Endothelial cell of umbilical vein (primary cell): Measurements from ENCODE around the gene AMN1. TPM values are rescaled to one million over a fixed set of nuclear protein-coding genes. Genes with fewer than 3 reads are reported as not detected.

Source experiments
- BruUV-seq: library from RNA; stranded (reverse); fragments of 400-500 nt; replicated peaks from 2 replicates; lab custom pipeline; 2021; lab: Mats Ljungman, UMichigan
- CTCF ChIA-PET: fragments of 300-600, 350-600 bp; sonication (Branson Sonifier 250); formaldehyde crosslinking; loops from one replicate; lab custom pipeline; 2021; ENCODE audit warnings: antibody characterized with exemption, inconsistent platforms; lab: Charles Lee
- POLR2A ChIA-PET: fragments of 300-600, 350-600 bp; sonication (Branson Sonifier 250); formaldehyde crosslinking; loops from one replicate; lab custom pipeline; 2021; ENCODE audit warnings: antibody characterized with exemption, inconsistent platforms; lab: Charles Lee
- DNase-seq: peaks from one replicate; pipeline ENCODE4 v3.0.0-alpha.2; 2011; ENCODE audit warnings: low read depth, low spot score
- FAIRE-seq: peaks from 2 replicates; lab custom pipeline; 2011; peaks lifted over from hg19 to GRCh38; lab: Jason Lieb, UNC
- H2AFZ ChIP-seq: 2 replicates; pipeline ENCODE4 v1.6.0; 2012; ENCODE audit warnings: low read depth, low read length, control low read depth, inconsistent platforms
- H3K27ac ChIP-seq: 2 replicates; pipeline ENCODE4 v1.5.1; 2011; ENCODE audit warnings: low read depth, mild to moderate bottlenecking, control low read depth, low read length, moderate library complexity; ENCODE audit not compliant: insufficient read depth
- H3K27me3 ChIP-seq, 2 experiments: 2 replicates each; pipeline versions ENCODE4 v1.6.0 to v1.6.1; 2011; ENCODE audit warnings: low read length in 2 of 2, mixed read lengths in 1 of 2; ENCODE audit not compliant: control insufficient read depth in 2 of 2, insufficient read depth in 2 of 2
- H3K36me3 ChIP-seq, 2 experiments: 2 replicates in 1 of 2; 3 replicates in 1 of 2; pipeline ENCODE4 v1.5.1; 2011; ENCODE audit warnings: low read length in 2 of 2, mild to moderate bottlenecking in 1 of 2, moderate library complexity in 1 of 2; ENCODE audit not compliant: control insufficient read depth in 2 of 2, insufficient read depth in 2 of 2; ENCODE audit errors: extremely low read depth in 1 of 2
- H3K4me1 ChIP-seq: 3 replicates; pipeline ENCODE4 v1.5.1; 2011; ENCODE audit warnings: mild to moderate bottlenecking, low read length; ENCODE audit not compliant: control insufficient read depth, insufficient read depth; ENCODE audit errors: extremely low read depth
- H3K4me2 ChIP-seq: 2 replicates; pipeline ENCODE4 v1.6.1; 2011; ENCODE audit warnings: low read length, control low read depth, mixed read lengths; ENCODE audit not compliant: insufficient read depth
- H3K4me3 ChIP-seq, 3 experiments: fragments of 200-600 bp in 1 of 3; sonication (generic), shearing (Covaris generic) in 1 of 3; replicated peaks in 1 of 3; 2 replicates each; pipeline ENCODE4 v1.5.1; 2011 to 2016; ENCODE audit warnings: control low read depth in 3 of 3, low read length in 3 of 3, mild to moderate bottlenecking in 2 of 3, inconsistent platforms in 1 of 3, low read depth in 1 of 3, moderate library complexity in 1 of 3; ENCODE audit not compliant: insufficient read depth in 1 of 3
- H3K79me2 ChIP-seq: 2 replicates; pipeline ENCODE4 v1.6.0; 2012; ENCODE audit warnings: low read length, inconsistent platforms; ENCODE audit not compliant: control insufficient read depth, insufficient read depth
- H3K9ac ChIP-seq: replicated peaks from 2 replicates; pipeline ENCODE3; 2011; ENCODE audit warnings: low read length, control low read depth; ENCODE audit not compliant: insufficient read depth; ENCODE audit errors: extremely low read depth
- H3K9me1 ChIP-seq: replicated peaks from 3 replicates; pipeline ENCODE4 v1.6.0; 2011; ENCODE audit warnings: mild to moderate bottlenecking, low read length; ENCODE audit not compliant: control insufficient read depth, insufficient read depth; ENCODE audit errors: extremely low read depth
- H3K9me3 ChIP-seq: replicated peaks from 2 replicates; pipeline ENCODE4 v1.5.1; 2012; ENCODE audit warnings: low read length, inconsistent platforms; ENCODE audit not compliant: control insufficient read depth, insufficient read depth
- H4K20me1 ChIP-seq: replicated peaks from 2 replicates; pipeline ENCODE3; 2011; ENCODE audit warnings: mild to moderate bottlenecking, low read length; ENCODE audit not compliant: control insufficient read depth, insufficient read depth; ENCODE audit errors: extremely low read depth
- EZH2 ChIP-seq: IDR thresholded peaks from 2 replicates; pipeline ENCODE4 v1.6.1; 2012; ENCODE audit warnings: borderline replicate concordance, low read depth, mild to moderate bottlenecking, moderate library complexity, low read length, inconsistent platforms; ENCODE audit not compliant: severe bottlenecking
- FOS ChIP-seq: IDR thresholded peaks from 2 replicates; pipeline ENCODE4 v1.6.1; 2011; ENCODE audit warnings: mild to moderate bottlenecking, low read length, moderate library complexity, borderline replicate concordance; ENCODE audit not compliant: insufficient read depth
- GATA2 ChIP-seq: IDR thresholded peaks from 2 replicates; pipeline ENCODE4 v1.7.0; 2011; ENCODE audit warnings: low read depth, mild to moderate bottlenecking, moderate library complexity, mixed read lengths, low read length; ENCODE audit not compliant: insufficient read length, insufficient read depth
- JUN ChIP-seq: IDR thresholded peaks from 2 replicates; pipeline ENCODE4 v1.6.1; 2011; ENCODE audit warnings: borderline replicate concordance, low read depth; ENCODE audit not compliant: insufficient read length, insufficient read depth
- MYC ChIP-seq: IDR thresholded peaks from one replicate; pipeline ENCODE4 v1.6.1; 2011; ENCODE audit warnings: mild to moderate bottlenecking, low read depth, low read length
- POLR2A ChIP-seq: IDR thresholded peaks from 2 replicates; pipeline ENCODE4 v1.6.1; 2012; ENCODE audit warnings: low read depth, mild to moderate bottlenecking, control low read depth, low read length
- POLR2AphosphoS5 ChIP-seq: IDR thresholded peaks from 2 replicates; pipeline ENCODE4 v1.6.1; 2012; ENCODE audit warnings: low read depth, mild to moderate bottlenecking, control low read depth, low read length, moderate library complexity; ENCODE audit not compliant: insufficient read depth
- dilution Hi-C: fragments of 300-500 bp; cut with MboI; formaldehyde crosslinking; loops from one replicate; pipeline ENCODE4 v1.15.0; 2019; ENCODE audit warnings: low sequenced_read_pairs; ENCODE audit not compliant: extremely low pct_ligation_motif_present
- intact Hi-C: fragments of 100-400 bp; cut with micrococcal nuclease; formaldehyde crosslinking; loops from one replicate; pipeline ENCODE4 v1.10.0; 2022
- polyA plus RNA-seq, 4 experiments: library from polyadenylated mRNA; depleted of rRNA in 3 of 4; stranded (reverse) in 3 of 4; unstranded in 1 of 4; fragments of >200 nt; gene quantifications; 2 replicates each; pipeline versions ENCODE4 v1.2.1 to v1.2.3, GENCODE V29; 2011 to 2012; ENCODE audit warnings: missing spikeins in 1 of 4
- total RNA-seq: library from RNA; stranded (reverse); gene quantifications from 2 replicates; pipeline ENCODE4 v1.2.3, GENCODE V29; 2021
- TF ChIP-seq, protein P1 (sequence below), 2 donors: IDR thresholded peaks; 1 replicate in 1 of 2; 2 replicates in 1 of 2; pipeline ENCODE4 v1.5.1; 2011; ENCODE audit warnings: low read length in 2 of 2, mild to moderate bottlenecking in 2 of 2, moderate library complexity in 2 of 2, control low read depth in 1 of 2, inconsistent platforms in 1 of 2, low read depth in 1 of 2; ENCODE audit not compliant: insufficient read depth in 1 of 2; ENCODE audit errors: extremely low read depth in 1 of 2
- TF ChIP-seq, protein P2 (sequence below): IDR thresholded peaks from 2 replicates; pipeline ENCODE4 v1.6.1; 2011; ENCODE audit not compliant: insufficient read depth, insufficient read length

AMN1 gene
- total and polyA plus RNA-seq, 2 donors (not counting 3 experiments of a cell fraction or from before 2014, with no cell fraction given) = 8.5 to 18.0 TPM

DNA sequence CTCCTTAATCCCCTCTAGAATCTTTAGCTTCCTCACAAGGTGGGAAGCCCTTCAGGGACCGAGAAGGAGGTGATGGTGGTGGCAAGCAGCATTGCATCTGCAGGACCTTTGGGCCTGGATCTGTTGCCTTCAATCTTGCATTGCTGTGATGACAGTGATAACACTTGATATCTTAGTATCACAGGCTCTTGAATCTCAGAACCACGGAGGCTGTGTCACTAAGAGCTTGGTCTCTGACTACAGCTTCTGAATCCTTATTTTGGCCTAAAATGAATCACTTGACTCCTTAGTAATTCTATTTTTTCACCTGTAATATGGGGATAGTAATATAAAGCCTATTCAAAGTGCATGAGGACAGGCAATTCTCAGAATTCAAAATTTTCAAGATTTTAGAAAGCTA is 8.9 kb upstream of the AMN1 start:
- Histone ChIP-seq H3K9me1 (no peaks in the 10 kb centered on the region), H2AFZ (no peak overlapping the region), H3K27me3 (no peaks in the 10 kb centered on the region), H3K4me2 (no peak overlapping the region), H4K20me1 (no peaks in the 10 kb centered on the region), H3K9ac (no peak overlapping the region), H3K79me2 (no peaks in the 10 kb centered on the region), H3K4me3 (no peak overlapping the region), H3K9me3 (no peaks in the 10 kb centered on the region), H3K36me3 (no peaks in the 10 kb centered on the region), H3K27ac (no peak overlapping the region), H3K4me1 (peaks cover 10% of the 10 kb centered on the region)
- POLR2A ChIA-PET = no interaction called here
- DNase-seq (no peak), FAIRE-seq (no peak)
- intact Hi-C loops = no loop called here
- TF ChIP-seq MYC (no peak), JUN (no peak), EZH2 (no peak), POLR2A (no peak), FOS (no peak), GATA2 (no peak), POLR2AphosphoS5 (no peak)
- TF ChIP-seq, protein P1, sequence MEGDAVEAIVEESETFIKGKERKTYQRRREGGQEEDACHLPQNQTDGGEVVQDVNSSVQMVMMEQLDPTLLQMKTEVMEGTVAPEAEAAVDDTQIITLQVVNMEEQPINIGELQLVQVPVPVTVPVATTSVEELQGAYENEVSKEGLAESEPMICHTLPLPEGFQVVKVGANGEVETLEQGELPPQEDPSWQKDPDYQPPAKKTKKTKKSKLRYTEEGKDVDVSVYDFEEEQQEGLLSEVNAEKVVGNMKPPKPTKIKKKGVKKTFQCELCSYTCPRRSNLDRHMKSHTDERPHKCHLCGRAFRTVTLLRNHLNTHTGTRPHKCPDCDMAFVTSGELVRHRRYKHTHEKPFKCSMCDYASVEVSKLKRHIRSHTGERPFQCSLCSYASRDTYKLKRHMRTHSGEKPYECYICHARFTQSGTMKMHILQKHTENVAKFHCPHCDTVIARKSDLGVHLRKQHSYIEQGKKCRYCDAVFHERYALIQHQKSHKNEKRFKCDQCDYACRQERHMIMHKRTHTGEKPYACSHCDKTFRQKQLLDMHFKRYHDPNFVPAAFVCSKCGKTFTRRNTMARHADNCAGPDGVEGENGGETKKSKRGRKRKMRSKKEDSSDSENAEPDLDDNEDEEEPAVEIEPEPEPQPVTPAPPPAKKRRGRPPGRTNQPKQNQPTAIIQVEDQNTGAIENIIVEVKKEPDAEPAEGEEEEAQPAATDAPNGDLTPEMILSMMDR (IDR thresholded peaks at IDR 0.05; ENCODE audit: extremely low read depth in 1 of 2, insufficient read depth in 1 of 2, low read depth in 1 of 2, low read length in 2 of 2) = no peak
- TF ChIP-seq, protein P2, sequence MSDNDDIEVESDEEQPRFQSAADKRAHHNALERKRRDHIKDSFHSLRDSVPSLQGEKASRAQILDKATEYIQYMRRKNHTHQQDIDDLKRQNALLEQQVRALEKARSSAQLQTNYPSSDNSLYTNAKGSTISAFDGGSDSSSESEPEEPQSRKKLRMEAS = no peak
- no TSS peak for BruUV-seq
- dilution Hi-C loops = no loop called here
- CTCF ChIA-PET = no interaction called here
